K562 (cell line): ENCODE data around the gene PRDM1. TPM values are rescaled to one million over a fixed set of nuclear protein-coding genes. Genes with fewer than 3 reads are reported as not detected.

ENCODE experiments used
- ATF1 ChIP-seq, 2 experiments: fragments of 450-650 bp in 1 of 2; IDR thresholded peaks; 2 replicates each; pipeline ENCODE4 v1.6.1; 2016; ENCODE audit warnings: missing compliant biosample characterization in 1 of 2, missing genetic modification characterization in 1 of 2
- ATF7 ChIP-seq: fragments of 450-650 bp; IDR thresholded peaks from 2 replicates; pipeline ENCODE4 v1.7.1; 2014; ENCODE audit warnings: mild to moderate bottlenecking, moderate library complexity
- CREM ChIP-seq: IDR thresholded peaks from 2 replicates; pipeline ENCODE4 v1.6.1; 2014; ENCODE audit warnings: antibody characterized with exemption, low read depth
- FOXP1 ChIP-seq: sonication (generic); formaldehyde crosslinking; IDR thresholded peaks from 2 replicates; pipeline ENCODE4 v1.8.0; 2022; ENCODE audit warnings: mild to moderate bottlenecking, missing genetic modification reagents
- HNRNPLL ChIP-seq: fragments of 200-400 bp; formaldehyde crosslinking; IDR thresholded peaks from 2 replicates; pipeline ENCODE4 v1.6.1; 2017; ENCODE audit warnings: low read length, low read depth, mild to moderate bottlenecking; ENCODE audit not compliant: poor library complexity, severe bottlenecking
- KDM2B ChIP-seq: fragments of 250-450 bp; sonication (Bioruptor Pico); IDR thresholded peaks from 2 replicates; pipeline ENCODE4 v1.8.0; 2021; ENCODE audit warnings: mild to moderate bottlenecking, moderate library complexity
- MTA3 ChIP-seq: fragments of 450-650 bp; formaldehyde crosslinking; IDR thresholded peaks from 2 replicates; pipeline ENCODE4 v1.6.1; 2017; ENCODE audit warnings: mild to moderate bottlenecking, borderline replicate concordance
- MYC ChIP-seq, 2 experiments: fragments of 250-450 bp in 1 of 2; sonication (Bioruptor Pico) in 1 of 2; IDR thresholded peaks; 2 replicates each; pipeline versions ENCODE4 v1.5.1 to v1.6.1; 2012 to 2021; ENCODE audit warnings: low read depth in 2 of 2, borderline replicate concordance in 1 of 2, improper control_type of control experiment in 1 of 2, low read length in 1 of 2, mild to moderate bottlenecking in 1 of 2, moderate library complexity in 1 of 2
- NFIC ChIP-seq: fragments of 450-650 bp; IDR thresholded peaks from 2 replicates; pipeline ENCODE4 v1.6.1; 2017; ENCODE audit warnings: mild to moderate bottlenecking, inconsistent platforms
- RAD21 ChIP-seq, 2 experiments: fragments of 250-450 bp in 1 of 2; fragments of 450-650 bp in 1 of 2; sonication (Bioruptor Pico) in 1 of 2; formaldehyde crosslinking in 1 of 2; IDR thresholded peaks in 1 of 2; conservative IDR thresholded peaks in 1 of 2; 2 replicates each; pipeline versions ENCODE4 v1.4.0 to v1.8.0; 2020 to 2022; ENCODE audit warnings: mild to moderate bottlenecking in 2 of 2, moderate library complexity in 1 of 2
- SOX6 ChIP-seq: fragments of 450-650 bp; IDR thresholded peaks from 2 replicates; pipeline ENCODE4 v1.6.1; 2014; ENCODE audit warnings: mild to moderate bottlenecking
- TAF1 ChIP-seq: IDR thresholded peaks from 2 replicates; pipeline ENCODE4 v1.6.1; 2011; ENCODE audit warnings: mild to moderate bottlenecking, low read length, moderate library complexity; ENCODE audit not compliant: insufficient read depth, control insufficient read depth, severe bottlenecking; ENCODE audit errors: extremely low read depth
- TEAD1 ChIP-seq, 2 experiments: fragments of 450-650 bp in 1 of 2; sonication (generic) in 1 of 2; formaldehyde crosslinking; IDR thresholded peaks; 2 replicates each; pipeline versions ENCODE4 v1.4.0 to v1.8.0; 2020 to 2022; ENCODE audit warnings: mild to moderate bottlenecking in 2 of 2, missing genetic modification reagents in 1 of 2
- YY1 ChIP-seq, 3 experiments: IDR thresholded peaks; 2 replicates each; pipeline ENCODE4 v1.6.1; 2011; ENCODE audit warnings: low read length in 2 of 3, mild to moderate bottlenecking in 2 of 3, moderate library complexity in 2 of 3, borderline replicate concordance in 1 of 3, control low read depth in 1 of 3, low read depth in 1 of 3; ENCODE audit not compliant: insufficient read depth in 3 of 3, insufficient replicate concordance in 2 of 3, control insufficient read depth in 1 of 3, insufficient read length in 1 of 3; ENCODE audit errors: extremely low read depth in 1 of 3
- ZEB2 ChIP-seq: fragments of 450-650 bp; IDR thresholded peaks from 2 replicates; pipeline ENCODE4 v1.6.1; 2016
- polyA plus RNA-seq, 8 experiments: library from polyadenylated mRNA; depleted of rRNA in 4 of 8; stranded (reverse) in 5 of 8; unstranded in 3 of 8; fragments of >200 nt; fragmentation: Nextera tagmentation in 2 of 8; fragmentation: Illumina TruSeq in 1 of 8; extraction: Ambion mirVana in 2 of 8; extraction: Trizol in 1 of 8; gene quantifications; 2 replicates each; pipeline versions ENCODE4 v1.2.1 to v1.2.3, GENCODE V29; 2011 to 2014; ENCODE audit warnings: inconsistent platforms in 1 of 8, missing spikeins in 1 of 8
- total RNA-seq, 7 experiments: library from RNA; depleted of rRNA in 6 of 7; stranded (reverse); fragments of >200 nt in 6 of 7; fragmentation: Illumina TruSeq in 2 of 7; extraction: Trizol in 2 of 7; gene quantifications; 2 replicates each; pipeline versions ENCODE4 v1.2.1 to v1.2.3, GENCODE V29; 2011 to 2021; ENCODE audit warnings: low replicate concordance in 1 of 7
- TF ChIP-seq, protein P1 (sequence below): fragments of 250-450 bp; sonication (Bioruptor Pico); IDR thresholded peaks from 2 replicates; pipeline ENCODE4 v1.9.0; 2021; ENCODE audit warnings: mild to moderate bottlenecking
- TF ChIP-seq, protein P2 (sequence below): sonication (generic); formaldehyde crosslinking; IDR thresholded peaks from 2 replicates; pipeline ENCODE4 v1.9.0; 2022; ENCODE audit warnings: mild to moderate bottlenecking, missing genetic modification reagents
- TF ChIP-seq, protein P3 (sequence below), 2 experiments: fragments of 450-650 bp in 1 of 2; IDR thresholded peaks; 2 replicates each; pipeline ENCODE4 v1.6.1; 2011 to 2017; ENCODE audit warnings: low read depth in 2 of 2, antibody characterized with exemption in 1 of 2, borderline replicate concordance in 1 of 2, low read length in 1 of 2, mild to moderate bottlenecking in 1 of 2, mixed read lengths in 1 of 2; ENCODE audit not compliant: control insufficient read depth in 1 of 2
- TF ChIP-seq, protein P4 (sequence below), 2 experiments: fragments of 450-650 bp; IDR thresholded peaks; 2 replicates each; pipeline ENCODE4 v1.6.1; 2016

PRDM1 gene
- total and polyA plus RNA-seq, 9 of the 15 experiments (the other 6 are each of a cell fraction or from before 2014, with no cell fraction given) = 0.09 to 0.89 (median 0.27) TPM

DNA sequence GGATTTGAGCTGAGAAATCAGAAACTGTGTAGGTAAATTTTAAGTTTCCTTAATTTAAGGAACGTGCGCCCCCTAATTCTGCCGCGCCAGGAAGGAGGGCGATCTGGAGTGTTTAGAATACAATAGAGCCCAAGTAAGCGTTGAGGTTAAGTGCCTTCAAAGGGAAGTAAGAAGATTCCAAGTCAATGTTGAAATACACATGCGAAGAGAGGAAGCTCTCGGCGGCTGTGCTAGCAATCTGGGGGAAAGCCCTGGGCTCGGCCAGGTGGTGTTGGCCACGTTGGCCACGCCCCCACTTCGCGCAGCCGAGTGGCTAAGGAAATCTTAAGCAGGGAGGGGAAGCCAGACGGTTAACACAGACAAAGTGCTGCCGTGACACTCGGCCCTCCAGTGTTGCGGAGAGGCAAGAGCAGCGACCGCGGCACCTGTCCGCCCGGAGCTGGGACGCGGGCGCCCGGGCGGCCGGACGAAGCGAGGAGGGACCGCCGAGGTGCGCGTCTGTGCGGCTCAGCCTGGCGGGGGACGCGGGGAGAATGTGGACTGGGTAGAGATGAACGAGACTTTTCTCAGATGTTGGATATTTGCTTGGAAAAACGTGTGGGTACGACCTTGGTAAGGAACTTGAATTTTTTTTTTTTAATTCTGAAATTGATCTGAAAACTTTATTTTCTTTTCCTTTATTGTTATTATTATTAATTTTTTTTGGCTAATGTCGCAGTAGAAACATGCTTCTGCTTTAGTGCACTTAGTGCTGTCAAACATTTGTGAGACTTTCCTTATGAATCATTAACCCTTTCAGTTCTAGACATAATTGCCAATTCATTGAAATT, at the start of gene PRDM1 (continued):
- TF ChIP-seq TEAD1 (CRISPR knock-in tag; IDR thresholded peaks at IDR 0.05) (peak in 1 of 2 experiments; percentile 25; a peak in 1 of 4 replicates), SOX6 (peak; percentile 43; the same call in 1 of the 2 replicates), CREM (peak; percentile 22; the same call in 1 of the 2 replicates), RAD21 (CRISPR knock-in tag; conservative IDR thresholded peaks at IDR 0.05 in 1 of 2, IDR thresholded peaks at IDR 0.05 in 1 of 2) (peak; percentile 65 to 72), ZEB2 (peak; percentile 61; the same call in 1 of the 2 replicates), ATF7 (peak; percentile 51; the same call in 1 of the 2 replicates), MYC (IDR thresholded peaks at IDR 0.05; ENCODE audit: low read depth, low read length) (peak; percentile 51), MYC (CRISPR knock-in tag; IDR thresholded peaks at IDR 0.05; ENCODE audit: borderline replicate concordance, low read depth) (no peak), YY1 (IDR thresholded peaks at IDR 0.05; ENCODE audit: borderline replicate concordance in 1 of 3, control insufficient read depth in 1 of 3, extremely low read depth in 1 of 3, insufficient read depth in 3 of 3, insufficient read length in 1 of 3, insufficient replicate concordance in 2 of 3, low read depth in 1 of 3, low read length in 2 of 3) (peak in 2 of 3 experiments; percentile 8 to 18), FOXP1 (0 out of 2 replicates have a peak, but pooled peaks have one; percentile 52), KDM2B (CRISPR knock-in tag) (peak; percentile 44; the same call in 1 of the 2 replicates), TAF1 (peak; percentile 21), MTA3 (peak; percentile 78; the same call in 1 of the 2 replicates), ATF1 (CRISPR knock-in tag; IDR thresholded peaks at IDR 0.05) (no peak), ATF1 (tag; IDR thresholded peaks at IDR 0.05) (peak; percentile 47), NFIC (0 out of 2 replicates have a peak, but pooled peaks have one; percentile 17), HNRNPLL (peak; percentile 65)
- TF ChIP-seq, protein P1, sequence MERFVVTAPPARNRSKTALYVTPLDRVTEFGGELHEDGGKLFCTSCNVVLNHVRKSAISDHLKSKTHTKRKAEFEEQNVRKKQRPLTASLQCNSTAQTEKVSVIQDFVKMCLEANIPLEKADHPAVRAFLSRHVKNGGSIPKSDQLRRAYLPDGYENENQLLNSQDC (CRISPR knock-in tag) = no peak
- TF ChIP-seq, protein P2, sequence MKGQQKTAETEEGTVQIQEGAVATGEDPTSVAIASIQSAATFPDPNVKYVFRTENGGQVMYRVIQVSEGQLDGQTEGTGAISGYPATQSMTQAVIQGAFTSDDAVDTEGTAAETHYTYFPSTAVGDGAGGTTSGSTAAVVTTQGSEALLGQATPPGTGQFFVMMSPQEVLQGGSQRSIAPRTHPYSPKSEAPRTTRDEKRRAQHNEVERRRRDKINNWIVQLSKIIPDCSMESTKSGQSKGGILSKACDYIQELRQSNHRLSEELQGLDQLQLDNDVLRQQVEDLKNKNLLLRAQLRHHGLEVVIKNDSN = peak; percentile 34; the same call in 1 of the 2 replicates
- TF ChIP-seq, protein P3, sequence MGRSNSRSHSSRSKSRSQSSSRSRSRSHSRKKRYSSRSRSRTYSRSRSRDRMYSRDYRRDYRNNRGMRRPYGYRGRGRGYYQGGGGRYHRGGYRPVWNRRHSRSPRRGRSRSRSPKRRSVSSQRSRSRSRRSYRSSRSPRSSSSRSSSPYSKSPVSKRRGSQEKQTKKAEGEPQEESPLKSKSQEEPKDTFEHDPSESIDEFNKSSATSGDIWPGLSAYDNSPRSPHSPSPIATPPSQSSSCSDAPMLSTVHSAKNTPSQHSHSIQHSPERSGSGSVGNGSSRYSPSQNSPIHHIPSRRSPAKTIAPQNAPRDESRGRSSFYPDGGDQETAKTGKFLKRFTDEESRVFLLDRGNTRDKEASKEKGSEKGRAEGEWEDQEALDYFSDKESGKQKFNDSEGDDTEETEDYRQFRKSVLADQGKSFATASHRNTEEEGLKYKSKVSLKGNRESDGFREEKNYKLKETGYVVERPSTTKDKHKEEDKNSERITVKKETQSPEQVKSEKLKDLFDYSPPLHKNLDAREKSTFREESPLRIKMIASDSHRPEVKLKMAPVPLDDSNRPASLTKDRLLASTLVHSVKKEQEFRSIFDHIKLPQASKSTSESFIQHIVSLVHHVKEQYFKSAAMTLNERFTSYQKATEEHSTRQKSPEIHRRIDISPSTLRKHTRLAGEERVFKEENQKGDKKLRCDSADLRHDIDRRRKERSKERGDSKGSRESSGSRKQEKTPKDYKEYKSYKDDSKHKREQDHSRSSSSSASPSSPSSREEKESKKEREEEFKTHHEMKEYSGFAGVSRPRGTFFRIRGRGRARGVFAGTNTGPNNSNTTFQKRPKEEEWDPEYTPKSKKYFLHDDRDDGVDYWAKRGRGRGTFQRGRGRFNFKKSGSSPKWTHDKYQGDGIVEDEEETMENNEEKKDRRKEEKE (IDR thresholded peaks at IDR 0.05; ENCODE audit: borderline replicate concordance in 1 of 2, control insufficient read depth in 1 of 2, low read depth in 2 of 2, low read length in 1 of 2) = peak in 1 of 2 experiments; percentile 10; a peak in 1 of 4 replicates
- TF ChIP-seq, protein P4, sequence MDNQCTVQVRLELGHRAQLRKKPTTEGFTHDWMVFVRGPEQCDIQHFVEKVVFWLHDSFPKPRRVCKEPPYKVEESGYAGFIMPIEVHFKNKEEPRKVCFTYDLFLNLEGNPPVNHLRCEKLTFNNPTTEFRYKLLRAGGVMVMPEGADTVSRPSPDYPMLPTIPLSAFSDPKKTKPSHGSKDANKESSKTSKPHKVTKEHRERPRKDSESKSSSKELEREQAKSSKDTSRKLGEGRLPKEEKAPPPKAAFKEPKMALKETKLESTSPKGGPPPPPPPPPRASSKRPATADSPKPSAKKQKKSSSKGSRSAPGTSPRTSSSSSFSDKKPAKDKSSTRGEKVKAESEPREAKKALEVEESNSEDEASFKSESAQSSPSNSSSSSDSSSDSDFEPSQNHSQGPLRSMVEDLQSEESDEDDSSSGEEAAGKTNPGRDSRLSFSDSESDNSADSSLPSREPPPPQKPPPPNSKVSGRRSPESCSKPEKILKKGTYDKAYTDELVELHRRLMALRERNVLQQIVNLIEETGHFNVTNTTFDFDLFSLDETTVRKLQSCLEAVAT (IDR thresholded peaks at IDR 0.05) = no peak
